ENCODE measurements around the gene CPSF4L. TPM values are rescaled to one million over a fixed set of nuclear protein-coding genes. Genes with fewer than 3 reads are reported as not detected.

The CPSF4L gene
- total and polyA plus RNA-seq, 12 donors = not detected

GRCh38 chr17:73271072-73271471 lies 9.4 kb upstream of the CPSF4L start:
- no peak overlapping the region for H3K27ac ChIP-seq
- WGBS, 4 donors = 85 to 92% (median 90%) methylated on average over 8 to 9 of the region's 9 CpGs
- H3K27me3 ChIP-seq = no peaks in the 10 kb centered on the region
- intact Hi-C loops (cut with DNase I) = no loop called here
- H3K4me1 ChIP-seq (replicated peaks in 1 of 2) = no peaks in the 10 kb centered on the region
- no peaks in the 10 kb centered on the region for H3K9me3 ChIP-seq (replicated peaks in 1 of 3)
- no peaks in the 10 kb centered on the region for H3K36me3 ChIP-seq (replicated peaks in 1 of 2)
- no peak overlapping the region for H3K4me3 ChIP-seq
- DNase-seq = no peak
- no peak for TF ChIP-seq POLR2A (IDR thresholded peaks at IDR 0.05)
- TF ChIP-seq CTCF (IDR thresholded peaks at IDR 0.05) = no peak

- 0 to 100% (median 94%) methylated on average over 1 of the region's 1 CpG for WGBS, 4 donors
- no peak for DNase-seq
- H3K36me3 ChIP-seq (replicated peaks in 1 of 2) = no peaks in the 10 kb centered on the region
- no peaks in the 10 kb centered on the region for H3K4me1 ChIP-seq (replicated peaks in 1 of 2)
- H3K4me3 ChIP-seq = no peak overlapping the region
- H3K27ac ChIP-seq = no peak overlapping the region
- H3K9me3 ChIP-seq (replicated peaks in 1 of 3) = no peaks in the 10 kb centered on the region
- no peaks in the 10 kb centered on the region for H3K27me3 ChIP-seq
- intact Hi-C loops (cut with DNase I) = no loop called here
- TF ChIP-seq CTCF (IDR thresholded peaks at IDR 0.05) (no peak), POLR2A (IDR thresholded peaks at IDR 0.05) (no peak)
Measured at GRCh38 chr17:73269791-73270190, 8.1 kb upstream of the CPSF4L start.

GRCh38 chr17:73269329-73269615 lies 7.6 kb upstream of the CPSF4L start:
- no peaks in the 10 kb centered on the region for H3K36me3 ChIP-seq (replicated peaks in 1 of 2)
- intact Hi-C loops (cut with DNase I) = no loop called here
- TF ChIP-seq POLR2A (IDR thresholded peaks at IDR 0.05) = no peak
- TF ChIP-seq CTCF (IDR thresholded peaks at IDR 0.05) = no peak
- no peak overlapping the region for H3K4me3 ChIP-seq
- no peaks in the 10 kb centered on the region for H3K27me3 ChIP-seq
- no peak overlapping the region for H3K27ac ChIP-seq
- DNase-seq = no peak
- no peaks in the 10 kb centered on the region for H3K9me3 ChIP-seq (replicated peaks in 1 of 3)
- no peaks in the 10 kb centered on the region for H3K4me1 ChIP-seq (replicated peaks in 1 of 2)

GRCh38 chr17:73268582-73269328 lies 7.1 kb upstream of the CPSF4L start:
- no peaks in the 10 kb centered on the region for H3K27me3 ChIP-seq
- H3K27ac ChIP-seq = no peak overlapping the region
- intact Hi-C loops (cut with DNase I) = no loop called here
- WGBS, 4 donors = 85 to 93% (median 88%) methylated on average over 5 to 9 of the region's 9 CpGs
- no peaks in the 10 kb centered on the region for H3K36me3 ChIP-seq (replicated peaks in 1 of 2)
- no peaks in the 10 kb centered on the region for H3K9me3 ChIP-seq (replicated peaks in 1 of 3)
- no peak overlapping the region for H3K4me3 ChIP-seq
- H3K4me1 ChIP-seq (replicated peaks in 1 of 2) = no peaks in the 10 kb centered on the region
- TF ChIP-seq CTCF (IDR thresholded peaks at IDR 0.05) = no peak
- no peak for TF ChIP-seq POLR2A (IDR thresholded peaks at IDR 0.05)
- DNase-seq = peak in 1 of 7 donors; percentile 3

Data from adrenal gland (tissue), 12 donors.